ENCODE data around the gene GHSR.

Gene GHSR

DNA sequence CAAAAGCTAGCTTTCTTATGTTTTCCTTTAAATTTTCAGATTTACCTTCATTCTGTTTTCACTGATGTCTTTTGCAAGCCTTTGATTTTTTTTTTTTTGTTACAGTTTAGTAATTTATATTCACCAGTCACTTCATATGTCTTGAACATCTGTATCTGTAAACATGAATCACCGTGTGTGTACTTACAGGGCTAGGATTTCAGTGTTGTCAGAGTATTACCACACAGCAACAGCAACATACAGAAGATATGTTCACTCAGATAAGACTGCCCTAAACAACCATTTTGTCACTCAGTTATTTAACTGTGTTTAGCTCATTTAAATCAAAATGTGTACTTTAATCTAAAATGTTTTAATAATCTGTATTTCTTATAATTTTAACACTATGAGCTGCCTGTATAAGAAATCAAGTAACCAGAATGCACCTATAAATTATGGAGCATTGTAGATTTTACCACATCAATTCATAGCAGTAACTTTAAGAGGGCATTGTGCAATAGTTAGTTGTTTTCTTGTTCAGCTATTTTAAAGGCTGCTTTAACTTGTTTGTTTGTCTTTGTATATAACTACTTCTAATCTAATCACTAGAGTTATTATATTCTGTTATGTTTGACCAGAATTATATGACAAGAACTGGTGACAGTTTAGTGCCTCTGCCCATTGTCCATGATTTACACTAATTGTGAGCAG, 50.4 kb downstream of the GHSR start:
- no peak for TF ChIP-seq CTCF (IDR thresholded peaks at IDR 0.05; ENCODE audit: low read length, missing control alignments)
- peak; percentile 72 for DNase-seq (ENCODE audit: low read depth)
- H3K4me3 ChIP-seq (replicated peaks; ENCODE audit: low read depth, low read length), result no peak overlapping the region

- TF ChIP-seq CTCF (IDR thresholded peaks at IDR 0.05; ENCODE audit: low read length, missing control alignments), result no peak
- H3K4me3 ChIP-seq (replicated peaks; ENCODE audit: low read depth, low read length), result no peak overlapping the region
- DNase-seq (ENCODE audit: low read depth), result no peak
These were observed 51.9 kb downstream of the GHSR start for GRCh38 chr3:172396400-172396799.

GRCh38 chr3:172394692-172395091, 53.6 kb downstream of the GHSR start:
- no peak for TF ChIP-seq CTCF (IDR thresholded peaks at IDR 0.05; ENCODE audit: low read length, missing control alignments)
- no peak overlapping the region for H3K4me3 ChIP-seq (replicated peaks; ENCODE audit: low read depth, low read length)
- DNase-seq (ENCODE audit: low read depth), result no peak

All from fibroblast of pulmonary artery (primary cell).